GM19397 (cell line): ENCODE measurements around the gene RPA1.
"Not testable (repeated sequence)": the region's sequence is repeated elsewhere in the genome, so short reads cannot be mapped to it uniquely, and the experiment has no call there.

Experiments
- ATAC-seq: cut with Tn5 transposase; IDR thresholded peaks from one replicate; pipeline ENCODE4 v1.9.1; 2021; ENCODE audit warnings: mild to moderate bottlenecking, moderate library complexity; ENCODE audit not compliant: unreplicated experiment

The RPA1 gene

GRCh38 chr17:1875597-1875996, 45.8 kb downstream of the RPA1 start:
- no peak for ATAC-seq

GRCh38 chr17:1878419-1879121, 48.8 kb downstream of the RPA1 start:
- ATAC-seq, result no peak

- ATAC-seq, result no peak
Observed at GRCh38 chr17:1880851-1881630, 51.2 kb downstream of the RPA1 start.

GRCh38 chr17:1882836-1883235, 53.0 kb downstream of the RPA1 start:
- no peak for ATAC-seq

GRCh38 chr17:1883536-1883935, 53.7 kb downstream of the RPA1 start:
- no peak for ATAC-seq

- ATAC-seq, result no peak
Observed at GRCh38 chr17:1888741-1889140, 58.9 kb downstream of the RPA1 start.

GRCh38 chr17:1890758-1891450, 61.1 kb downstream of the RPA1 start:
- ATAC-seq, result no peak

GRCh38 chr17:1894753-1895339, 65.0 kb downstream of the RPA1 start:
- ATAC-seq, result no peak

GRCh38 chr17:1895479-1895878, 65.7 kb downstream of the RPA1 start:
- ATAC-seq, result not testable (repeated sequence)

- peak; percentile 52 for ATAC-seq
Observed at GRCh38 chr17:1896243-1897104, 66.7 kb downstream of the RPA1 start.

GRCh38 chr17:1897105-1897656, 67.4 kb downstream of the RPA1 start:
- no peak for ATAC-seq

- no peak for ATAC-seq
Observed at GRCh38 chr17:1898332-1898731, 68.5 kb downstream of the RPA1 start.

GRCh38 chr17:1898872-1899271, 69.1 kb downstream of the RPA1 start:
- ATAC-seq, result no peak

- no peak for ATAC-seq
Observed at GRCh38 chr17:1899403-1900000, 69.7 kb downstream of the RPA1 start.

GRCh38 chr17:1904273-1905182, 74.7 kb downstream of the RPA1 start:
- ATAC-seq, result no peak

GRCh38 chr17:1905190-1905913, 75.5 kb downstream of the RPA1 start:
- no peak for ATAC-seq

GRCh38 chr17:1906662-1907101, 76.9 kb downstream of the RPA1 start:
- no peak for ATAC-seq

GRCh38 chr17:1907216-1907631, 77.4 kb downstream of the RPA1 start:
- ATAC-seq, result no peak
